Activated CD4-positive, alpha-beta T cell treated with anti-CD3 and anti-CD28 coated beads, Interleukin-2, amount 10 ng/mL, durations not matched to agents 24 days and 14 days (primary cell): ENCODE data around the gene CABP1. TPM values are rescaled to one million over a fixed set of nuclear protein-coding genes. Genes with fewer than 3 reads are reported as not detected.
"Not testable (repeated sequence)": the region's sequence is repeated elsewhere in the genome, so short reads cannot be mapped to it uniquely, and the experiment has no call there.

Experiments used
- DNase-seq: peaks from one replicate; pipeline ENCODE4 v3.0.0; 2022
- H3K27ac Mint-ChIP-seq: one replicate; pipeline ENCODE4 v1.8.0; 2022; ENCODE audit warnings: mild to moderate bottlenecking, mixed read lengths
- H3K27me3 Mint-ChIP-seq: one replicate; pipeline ENCODE4 v1.8.0; 2022; ENCODE audit warnings: mixed read lengths
- H3K36me3 Mint-ChIP-seq: one replicate; pipeline ENCODE4 v1.8.0; 2022; ENCODE audit warnings: low read depth, mild to moderate bottlenecking, mixed read lengths
- H3K4me1 Mint-ChIP-seq: one replicate; pipeline ENCODE4 v1.8.0; 2021; ENCODE audit warnings: mixed read lengths
- H3K4me3 Mint-ChIP-seq: one replicate; pipeline ENCODE4 v1.8.0; 2022; ENCODE audit warnings: mild to moderate bottlenecking, moderate library complexity, mixed read lengths
- H3K9me3 Mint-ChIP-seq: one replicate; pipeline ENCODE4 v1.8.0; 2021; ENCODE audit warnings: mixed read lengths
- intact Hi-C: fragments of 100-400 bp; cut with micrococcal nuclease; formaldehyde crosslinking; loops from one replicate; pipeline ENCODE4 v1.15.1; 2023
- total RNA-seq: library from RNA; stranded (reverse); gene quantifications from 2 replicates; pipeline ENCODE4 v1.2.3, GENCODE V29; 2022

CABP1 gene
- 0.16 and 0.17 TPM in 2 replicates for total RNA-seq

DNA sequence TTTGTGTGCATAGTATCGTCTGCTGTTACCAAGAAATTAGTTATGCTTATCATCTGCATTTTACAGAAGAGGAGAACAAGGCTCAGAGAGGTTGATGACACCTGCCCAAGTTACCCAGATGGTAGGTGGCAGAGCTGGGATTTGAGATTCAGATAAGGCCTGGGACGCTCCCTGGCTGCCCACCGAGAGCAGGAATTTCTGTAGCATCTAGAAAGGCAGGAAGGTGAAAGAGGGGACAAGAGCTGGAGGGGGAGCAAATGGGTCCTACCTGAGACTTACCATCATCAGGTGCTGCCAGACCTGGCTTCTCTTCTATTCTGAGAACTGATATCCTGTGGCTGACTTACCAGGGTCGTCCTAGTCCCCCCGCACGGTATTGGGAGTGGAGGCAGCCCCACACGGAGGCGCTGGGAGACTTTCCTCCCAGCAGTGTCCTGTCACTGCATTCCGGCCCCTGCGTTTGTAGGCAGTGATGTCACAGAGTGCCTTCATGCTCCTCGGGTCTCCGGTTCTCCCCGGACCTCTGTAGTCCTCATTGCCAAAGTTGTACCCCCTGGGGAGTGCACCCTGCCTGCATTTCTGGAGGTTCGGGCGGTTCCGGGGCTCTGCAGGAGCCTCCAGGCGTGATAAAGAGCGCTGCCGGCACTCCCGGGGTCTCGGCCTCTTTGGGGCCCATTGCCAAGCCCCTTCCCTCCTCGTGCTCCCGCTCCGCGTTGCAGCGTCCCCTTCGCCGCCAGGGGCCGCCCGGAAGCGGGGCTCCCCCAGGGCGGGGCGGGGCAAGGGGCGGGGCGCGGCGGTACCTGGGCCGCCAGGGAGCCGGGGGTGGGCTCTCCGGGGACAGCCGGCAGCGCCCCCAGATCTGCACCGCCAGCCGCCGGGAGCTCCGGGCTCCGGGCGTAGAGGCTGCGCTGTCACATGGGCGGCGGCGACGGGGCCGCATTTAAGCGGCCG lies at the start of gene CABP1:
TSS of gene CABP1 (plus strand) at position 856 of the 951 bp plus-strand sequence. CDS start at position 916, 60 bp downstream.
- Mint-ChIP-seq H3K4me3 (peak within 1 kb of the TSS; percentile 80), H3K4me1 (peaks cover 9% of the 10 kb centered on the region), H3K9me3 (no peaks in the 10 kb centered on the region), H3K27ac (no peak within 1 kb of the TSS), H3K36me3 (no peaks in the 10 kb centered on the region), H3K27me3 (peaks cover 64% of the 10 kb centered on the region)
- peak; percentile 87 for DNase-seq
- intact Hi-C loops: no loop called here

DNA sequence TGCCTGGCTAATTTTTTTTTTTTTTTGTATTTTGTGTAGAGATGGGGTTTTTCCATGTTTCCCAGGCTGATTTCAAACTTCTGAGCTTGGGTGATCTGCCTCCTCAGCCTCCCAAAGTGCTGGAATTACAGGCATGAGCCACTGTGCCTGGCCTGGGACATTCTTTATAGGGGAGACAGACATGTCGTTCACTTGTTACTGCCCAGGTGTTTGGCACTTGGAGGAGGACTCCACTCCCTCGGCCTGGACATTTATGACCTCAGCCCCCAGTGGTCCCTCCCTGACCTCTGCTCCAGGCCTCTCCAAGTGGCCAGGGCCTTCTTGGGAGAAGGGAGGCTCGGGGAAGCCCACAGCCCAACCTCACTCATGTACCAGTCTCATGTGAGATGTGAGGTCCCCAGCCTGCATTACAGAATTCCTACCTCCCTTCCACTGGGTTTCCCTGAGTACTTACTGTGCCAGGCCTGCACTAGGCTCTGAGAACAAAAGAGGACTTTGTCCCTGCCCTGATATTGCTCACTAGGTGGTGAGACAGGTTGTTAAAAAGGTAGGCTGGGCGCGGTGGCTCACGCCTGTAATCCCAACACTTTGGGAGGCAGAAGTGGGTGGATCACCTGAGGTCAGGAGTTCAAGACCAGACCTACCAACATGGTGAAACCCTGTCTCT lies 49.6 kb upstream of the CABP1 start:
- intact Hi-C loops: no loop called here
- no peak for DNase-seq
- Mint-ChIP-seq H3K9me3 (no peaks in the 10 kb centered on the region), H3K4me1 (no peaks in the 10 kb centered on the region), H3K4me3 (no peak overlapping the region), H3K36me3 (no peaks in the 10 kb centered on the region), H3K27ac (no peak overlapping the region), H3K27me3 (peaks cover 10% of the 10 kb centered on the region)

DNA sequence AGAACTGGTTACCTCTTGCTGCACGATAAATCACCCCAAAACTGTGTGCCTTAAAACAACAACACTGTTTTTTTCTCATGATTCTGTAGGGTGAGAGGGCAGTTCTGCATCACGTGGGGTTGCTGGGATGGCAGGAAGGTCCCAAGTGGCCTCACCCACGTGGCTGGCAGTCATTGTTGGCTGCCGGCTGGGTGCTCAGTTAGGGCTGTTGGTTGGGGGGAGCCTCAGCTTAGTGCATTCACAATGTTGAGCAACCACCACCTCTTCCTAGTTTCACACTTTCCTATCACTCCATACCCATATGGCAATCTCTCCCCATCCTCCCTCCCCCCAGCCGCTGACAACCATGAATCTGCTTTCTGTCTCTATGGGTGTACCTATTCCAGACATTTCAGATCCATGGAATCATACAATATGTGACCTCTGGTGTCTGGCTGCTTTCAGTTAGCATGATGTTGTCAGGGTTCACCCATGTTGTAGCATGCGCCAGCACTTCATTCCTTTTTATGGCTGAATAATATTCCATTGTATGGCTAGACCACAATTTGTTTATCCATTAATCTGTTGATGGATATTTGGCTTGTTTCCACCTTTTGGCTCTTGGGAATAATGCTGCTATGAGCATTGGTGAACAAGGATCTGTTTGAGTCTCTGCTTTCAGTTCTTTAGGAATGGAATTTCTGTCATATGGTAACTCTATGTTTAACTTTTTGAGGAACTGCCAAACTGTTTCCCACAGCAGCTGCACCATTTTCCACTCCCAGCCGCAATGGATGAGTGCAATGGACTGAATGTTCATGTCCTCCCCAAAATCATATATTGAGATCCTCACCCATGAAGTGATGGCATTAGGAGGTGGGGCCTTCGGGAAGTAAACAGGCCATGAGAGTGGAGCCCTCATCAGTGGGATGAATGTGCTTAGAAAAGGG lies 48.0 kb upstream of the CABP1 start:
- Mint-ChIP-seq H3K9me3 (no peaks in the 10 kb centered on the region), H3K36me3 (no peaks in the 10 kb centered on the region), H3K4me3 (no peak overlapping the region), H3K27me3 (peaks cover 3% of the 10 kb centered on the region), H3K27ac (no peak overlapping the region), H3K4me1 (no peaks in the 10 kb centered on the region)
- intact Hi-C loops: no loop called here
- no peak for DNase-seq

DNA sequence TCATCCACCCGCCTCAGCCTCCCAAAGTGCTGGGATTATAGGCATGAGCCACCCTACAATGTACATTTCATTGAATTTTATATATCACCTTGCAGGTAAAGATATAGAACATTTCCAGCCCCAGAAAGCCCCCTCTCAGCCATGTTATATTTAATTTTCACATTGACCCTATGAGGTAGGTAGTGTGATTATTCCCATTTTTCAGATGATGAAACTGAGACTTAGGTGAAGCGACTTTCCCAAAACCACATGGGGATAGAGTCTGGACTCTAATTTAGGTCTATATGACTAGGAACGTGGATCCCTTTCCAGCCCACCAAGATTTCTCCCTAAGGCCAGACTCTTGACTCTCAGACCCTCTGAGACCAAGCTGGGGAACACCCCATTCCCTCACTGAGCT lies 43.5 kb upstream of the CABP1 start:
- no peak overlapping the region for H3K27ac Mint-ChIP-seq
- DNase-seq: no peak
- peaks cover 3% of the 10 kb centered on the region for H3K27me3 Mint-ChIP-seq
- no peaks in the 10 kb centered on the region for H3K36me3 Mint-ChIP-seq
- no peaks in the 10 kb centered on the region for H3K4me1 Mint-ChIP-seq
- H3K9me3 Mint-ChIP-seq: no peaks in the 10 kb centered on the region
- H3K4me3 Mint-ChIP-seq: no peak overlapping the region
- intact Hi-C loops: no loop called here

DNA sequence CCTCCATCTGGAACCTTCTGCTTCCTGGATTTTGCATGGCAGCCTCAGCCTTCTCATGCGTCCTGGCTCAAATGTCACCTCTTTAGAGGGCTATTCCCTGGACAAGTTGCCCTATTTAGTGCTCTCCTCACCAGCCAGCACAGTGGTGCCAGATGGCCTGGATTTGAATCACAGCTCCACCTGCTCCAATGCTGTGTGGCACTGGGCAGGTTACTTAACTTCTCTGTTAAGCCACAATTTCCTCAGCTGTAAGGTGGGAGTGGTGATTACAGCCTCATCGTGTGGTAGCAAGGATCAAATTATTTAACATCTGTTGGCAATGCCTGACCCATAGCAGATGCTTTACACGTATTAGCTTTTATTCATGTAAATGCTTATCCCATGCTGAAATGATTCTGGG lies 42.6 kb upstream of the CABP1 start:
- no peaks in the 10 kb centered on the region for H3K36me3 Mint-ChIP-seq

DNA sequence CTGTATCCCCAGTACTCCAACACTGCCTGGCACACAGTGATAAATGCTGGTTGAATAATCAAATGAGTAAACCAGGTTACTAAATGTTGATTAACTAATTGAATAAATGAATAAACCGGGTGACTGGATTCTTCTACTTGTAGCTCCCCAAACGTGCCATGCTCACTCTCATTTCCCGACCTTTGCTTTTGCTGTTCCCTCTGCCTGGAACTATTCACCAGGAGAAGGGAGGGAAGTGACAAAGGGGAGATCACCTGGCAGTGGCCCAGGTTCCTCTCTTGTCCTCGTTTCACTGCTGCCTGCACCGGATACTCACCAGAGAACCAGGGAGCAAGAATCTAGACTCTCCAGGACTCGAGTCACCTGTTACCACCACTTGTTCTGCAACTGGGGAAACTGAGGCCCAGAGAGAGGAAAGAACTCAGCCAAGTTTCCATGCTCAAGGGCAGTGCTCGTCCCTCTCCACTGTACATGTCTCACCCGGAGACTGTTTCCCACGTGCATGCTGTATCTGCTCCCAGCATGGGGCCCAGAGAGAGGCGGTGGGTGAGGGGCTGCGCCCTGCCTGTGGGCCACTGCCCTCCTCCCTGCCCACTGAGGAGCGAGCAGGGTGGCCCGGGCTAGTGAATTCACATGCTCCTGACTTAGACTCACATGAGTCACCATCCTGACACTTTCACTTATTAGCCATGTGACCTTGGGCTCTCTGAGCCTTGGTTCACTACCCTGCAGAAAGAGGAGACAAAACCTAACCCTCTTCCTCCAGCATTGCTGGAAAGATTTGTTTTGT lies 41.6 kb upstream of the CABP1 start:
- no peak overlapping the region for H3K27ac Mint-ChIP-seq
- H3K36me3 Mint-ChIP-seq: no peaks in the 10 kb centered on the region
- peaks cover 2% of the 10 kb centered on the region for H3K4me1 Mint-ChIP-seq
- no peaks in the 10 kb centered on the region for H3K9me3 Mint-ChIP-seq
- DNase-seq: no peak
- H3K4me3 Mint-ChIP-seq: no peak overlapping the region
- intact Hi-C loops: no loop called here
- H3K27me3 Mint-ChIP-seq: peaks cover 5% of the 10 kb centered on the region

More for the DNA sequence above, 42.6 kb upstream of the CABP1 start:
- Mint-ChIP-seq H3K4me1 (peaks cover 2% of the 10 kb centered on the region), H3K27me3 (peaks cover 5% of the 10 kb centered on the region), H3K27ac (no peak overlapping the region), H3K9me3 (no peaks in the 10 kb centered on the region), H3K4me3 (no peak overlapping the region)
- intact Hi-C loops: no loop called here
- no peak for DNase-seq

DNA sequence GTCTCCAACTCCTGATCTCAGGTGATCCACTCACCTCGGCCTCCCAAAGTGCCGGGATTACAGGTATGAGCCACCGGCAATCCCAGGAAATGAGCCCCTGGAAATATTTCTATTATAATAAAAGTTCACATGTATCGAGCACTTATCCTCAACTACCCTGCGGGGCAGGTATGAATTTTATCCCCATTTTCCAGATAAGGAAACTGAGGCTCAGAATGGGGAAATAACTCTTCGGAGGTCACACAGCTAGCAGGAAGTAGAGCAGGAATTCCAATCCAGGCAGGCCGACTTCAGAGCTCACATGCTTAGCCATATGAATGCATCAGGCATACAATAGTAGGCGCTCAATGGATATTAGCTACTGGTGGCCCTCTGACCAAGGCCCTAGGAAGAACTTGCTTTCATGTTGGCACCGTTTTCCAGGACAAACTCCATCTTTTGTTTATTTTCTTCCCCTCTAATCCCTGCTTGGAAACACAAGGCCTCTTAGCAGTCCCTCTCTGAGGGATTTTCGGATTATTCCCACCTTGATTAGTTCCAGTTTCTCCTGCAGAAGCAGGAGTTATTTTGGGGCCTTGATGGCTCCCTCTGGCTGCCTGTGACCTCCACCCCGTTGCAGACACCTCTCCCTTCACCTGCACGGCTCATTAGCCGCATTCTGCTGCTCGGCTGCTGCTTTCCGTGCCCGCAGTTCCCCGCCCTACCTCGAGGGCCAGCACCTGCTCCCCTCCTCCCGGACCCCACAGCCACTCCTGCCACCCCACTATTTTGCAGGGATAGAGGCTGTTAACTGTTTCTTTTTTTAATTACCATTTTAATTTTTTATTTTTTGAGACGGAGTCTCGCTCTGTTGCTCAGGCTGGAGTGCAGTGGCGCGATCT lies 40.5 kb upstream of the CABP1 start:
- H3K4me3 Mint-ChIP-seq: no peak overlapping the region
- H3K36me3 Mint-ChIP-seq: no peaks in the 10 kb centered on the region
- H3K9me3 Mint-ChIP-seq: no peaks in the 10 kb centered on the region
- H3K27me3 Mint-ChIP-seq: peaks cover 4% of the 10 kb centered on the region
- intact Hi-C loops: no loop called here
- H3K27ac Mint-ChIP-seq: no peak overlapping the region
- DNase-seq: no peak
- H3K4me1 Mint-ChIP-seq: peaks cover 2% of the 10 kb centered on the region

DNA sequence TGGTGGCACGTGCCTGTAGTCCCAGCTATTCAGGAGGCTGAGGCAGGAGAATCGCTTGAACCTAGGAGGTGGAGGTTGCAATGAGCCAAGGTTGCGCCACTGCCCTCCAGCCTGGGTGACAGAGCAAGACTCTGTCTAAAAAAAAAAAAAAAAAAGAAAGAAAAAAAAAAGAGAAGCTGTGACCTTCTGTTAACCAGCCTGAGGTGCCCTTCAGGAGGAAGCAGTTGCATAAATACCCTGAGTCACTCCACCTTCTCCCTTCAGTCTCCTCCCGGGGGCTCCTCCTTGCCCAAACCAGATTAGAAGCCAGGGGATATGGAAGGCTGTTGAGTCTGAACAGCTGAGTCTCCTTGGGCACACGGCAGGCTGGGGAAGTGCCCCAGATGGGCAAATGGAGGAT lies 38.0 kb upstream of the CABP1 start:
- H3K4me1 Mint-ChIP-seq, H3K9me3 Mint-ChIP-seq, intact Hi-C loops, DNase-seq, H3K36me3 Mint-ChIP-seq, H3K27ac Mint-ChIP-seq, H3K27me3 Mint-ChIP-seq, H3K4me3 Mint-ChIP-seq: not testable (repeated sequence)

DNA sequence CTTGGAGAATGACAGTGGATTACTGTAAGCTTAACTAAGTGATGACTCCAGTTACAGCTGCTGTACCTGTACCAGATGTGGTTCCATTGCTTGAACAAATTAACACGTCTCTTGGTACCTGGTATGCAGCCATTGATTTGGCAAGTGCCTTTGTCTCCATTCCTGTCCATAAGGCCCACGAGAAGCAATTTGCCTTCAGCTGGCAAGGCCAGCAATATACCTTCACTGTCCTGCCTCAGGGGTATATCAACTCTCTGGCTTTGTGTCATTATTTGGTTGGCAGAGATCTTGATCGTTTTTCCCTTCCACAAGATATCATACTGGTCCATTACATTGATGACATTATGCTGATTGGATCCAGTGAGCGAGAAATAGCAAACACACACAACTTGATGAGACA lies 29.9 kb upstream of the CABP1 start:
- Mint-ChIP-seq H3K27ac (no peak overlapping the region), H3K9me3 (no peaks in the 10 kb centered on the region), H3K27me3 (peaks cover 10% of the 10 kb centered on the region), H3K36me3 (no peaks in the 10 kb centered on the region), H3K4me1 (peaks cover 7% of the 10 kb centered on the region), H3K4me3 (no peak overlapping the region)
- DNase-seq: no peak
- intact Hi-C loops: no loop called here

DNA sequence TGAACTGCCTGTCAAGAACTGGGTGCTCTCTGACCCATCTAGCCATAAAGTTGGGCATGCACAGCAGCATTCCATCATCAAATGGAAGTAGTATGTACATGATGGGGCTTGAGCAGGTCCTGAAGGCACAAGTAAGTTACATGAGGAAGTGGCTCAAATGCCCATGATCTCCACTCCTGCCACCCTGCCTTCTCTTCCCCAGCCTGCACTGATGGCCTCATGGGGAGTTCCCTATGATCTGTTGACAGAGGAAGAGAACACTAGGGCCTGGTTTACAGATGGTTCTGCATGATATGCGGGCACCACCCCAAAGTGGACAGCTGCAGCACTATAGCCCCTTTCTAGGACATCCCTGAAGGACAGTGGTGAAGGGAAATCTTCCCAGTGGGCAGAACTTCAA lies 28.9 kb upstream of the CABP1 start:
- H3K27ac Mint-ChIP-seq, H3K9me3 Mint-ChIP-seq, H3K4me3 Mint-ChIP-seq, H3K36me3 Mint-ChIP-seq, intact Hi-C loops, H3K4me1 Mint-ChIP-seq, H3K27me3 Mint-ChIP-seq, DNase-seq: not testable (repeated sequence)

DNA sequence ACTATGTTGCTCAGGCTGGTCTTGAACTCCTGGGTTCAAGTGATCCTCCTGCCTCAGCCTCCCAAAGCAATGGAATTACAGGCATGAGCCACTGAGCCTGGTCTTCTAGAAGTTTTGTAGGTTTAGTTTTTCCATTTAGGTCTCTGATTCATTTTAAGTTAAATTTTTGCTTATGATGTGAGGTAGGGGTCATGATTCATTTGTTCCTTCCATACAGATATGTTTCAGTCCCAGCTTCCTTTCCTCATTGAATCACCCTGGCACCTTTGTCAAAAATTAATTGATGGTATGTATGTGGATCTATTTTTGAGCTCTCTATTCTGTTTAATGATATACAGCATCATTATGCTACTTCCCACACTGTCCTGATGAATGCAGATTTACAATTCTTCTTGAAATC lies 25.6 kb upstream of the CABP1 start:
- Mint-ChIP-seq H3K36me3 (no peaks in the 10 kb centered on the region), H3K27ac (no peak overlapping the region), H3K4me3 (no peak overlapping the region), H3K9me3 (no peaks in the 10 kb centered on the region), H3K4me1 (peaks cover 10% of the 10 kb centered on the region), H3K27me3 (peaks cover 18% of the 10 kb centered on the region)
- no peak for DNase-seq
- intact Hi-C loops: no loop called here

DNA sequence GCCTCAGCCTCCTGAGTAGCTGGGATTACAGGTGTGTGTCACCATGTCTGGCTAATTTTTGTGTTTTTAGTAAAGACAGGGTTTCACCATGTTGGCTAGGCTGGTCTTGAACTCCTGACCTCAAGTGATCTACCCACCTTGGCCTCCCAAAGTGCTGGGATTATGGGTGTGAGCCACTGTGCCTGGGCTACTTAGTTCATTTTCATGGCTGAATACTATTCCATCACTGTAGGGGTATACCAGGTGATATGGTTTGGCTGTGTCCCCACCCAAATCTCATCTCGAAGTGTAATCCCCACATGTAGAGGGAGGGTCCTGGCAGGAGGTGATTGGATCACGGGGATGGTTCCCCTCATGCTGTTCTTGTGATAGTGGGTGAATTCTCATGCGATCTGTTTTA lies 23.2 kb upstream of the CABP1 start:
- H3K27ac Mint-ChIP-seq, intact Hi-C loops, H3K9me3 Mint-ChIP-seq, DNase-seq, H3K4me1 Mint-ChIP-seq, H3K4me3 Mint-ChIP-seq, H3K36me3 Mint-ChIP-seq: not testable (repeated sequence)
- peaks cover 17% of the 10 kb centered on the region for H3K27me3 Mint-ChIP-seq
